ENCODE results near the gene PCAT7. TPM values are rescaled to one million over a fixed set of nuclear protein-coding genes. Genes with fewer than 3 reads are reported as not detected.
"Not testable (repeated sequence)": the region's sequence is repeated elsewhere in the genome, so short reads cannot be mapped to it uniquely, and the experiment has no call there.

Gene PCAT7
- total RNA-seq, 2 experiments from 2014 or later, result not detected

GRCh38 chr9:94568250-94568889, 13.5 kb downstream of the PCAT7 start:
- H3K9me3 Mint-ChIP-seq, result no peaks in the 10 kb centered on the region
- intact Hi-C loops (cut with micrococcal nuclease), result no loop called here

GRCh38 chr9:94568972-94569712, 14.3 kb downstream of the PCAT7 start:
- Mint-ChIP-seq H3K9me3 (no peaks in the 10 kb centered on the region), H3K36me3 (ENCODE audit: low read depth) (no peaks in the 10 kb centered on the region), H3K27me3 (ENCODE audit: low read depth) (peaks cover 8% of the 10 kb centered on the region), H3K4me3 (no peak overlapping the region), H3K27ac (no peak overlapping the region), H3K4me1 (ENCODE audit: low read depth) (no peaks in the 10 kb centered on the region)
- CTCF ChIA-PET, result no interaction called here
- no peak for DNase-seq
- intact Hi-C loops (cut with micrococcal nuclease), result no loop called here

More at GRCh38 chr9:94568250-94568889, 13.5 kb downstream of the PCAT7 start:
- no peak for DNase-seq
- Mint-ChIP-seq H3K27me3 (ENCODE audit: low read depth) (peaks cover 8% of the 10 kb centered on the region), H3K4me1 (ENCODE audit: low read depth) (no peaks in the 10 kb centered on the region), H3K27ac (no peak overlapping the region), H3K36me3 (ENCODE audit: low read depth) (no peaks in the 10 kb centered on the region), H3K4me3 (no peak overlapping the region)
- CTCF ChIA-PET, result interaction anchor here (0.7 kb wide), 1 partner anchor 400 kb away, joined by 3 read pairs; no protein-coding TSS in a partner anchor

- peaks cover 8% of the 10 kb centered on the region for H3K27me3 Mint-ChIP-seq (ENCODE audit: low read depth)
- no peak for DNase-seq
- H3K9me3 Mint-ChIP-seq, result no peaks in the 10 kb centered on the region
- CTCF ChIA-PET, result no interaction called here
- H3K36me3 Mint-ChIP-seq (ENCODE audit: low read depth), result no peaks in the 10 kb centered on the region
- no peak overlapping the region for H3K4me3 Mint-ChIP-seq
- intact Hi-C loops (cut with micrococcal nuclease), result no loop called here
- H3K4me1 Mint-ChIP-seq (ENCODE audit: low read depth), result no peaks in the 10 kb centered on the region
- no peak overlapping the region for H3K27ac Mint-ChIP-seq
Observed at GRCh38 chr9:94576131-94576530, 21.2 kb downstream of the PCAT7 start.

- H3K4me3 Mint-ChIP-seq, result no peak overlapping the region
- no peaks in the 10 kb centered on the region for H3K36me3 Mint-ChIP-seq (ENCODE audit: low read depth)
Observed at GRCh38 chr9:94577036-94577435, 22.2 kb downstream of the PCAT7 start.

GRCh38 chr9:94577571-94577970, 22.7 kb downstream of the PCAT7 start:
- Mint-ChIP-seq H3K36me3 (ENCODE audit: low read depth) (no peaks in the 10 kb centered on the region), H3K4me3 (no peak overlapping the region), H3K27ac (no peak overlapping the region), H3K4me1 (ENCODE audit: low read depth) (no peaks in the 10 kb centered on the region), H3K9me3 (no peaks in the 10 kb centered on the region), H3K27me3 (ENCODE audit: low read depth) (peaks cover 2% of the 10 kb centered on the region)
- CTCF ChIA-PET, result no interaction called here
- DNase-seq, result no peak
- intact Hi-C loops (cut with micrococcal nuclease), result no loop called here

More at GRCh38 chr9:94577036-94577435, 22.2 kb downstream of the PCAT7 start:
- Mint-ChIP-seq H3K4me1 (ENCODE audit: low read depth) (no peaks in the 10 kb centered on the region), H3K27me3 (ENCODE audit: low read depth) (peaks cover 7% of the 10 kb centered on the region), H3K9me3 (no peaks in the 10 kb centered on the region), H3K27ac (no peak overlapping the region)
- no peak for DNase-seq
- intact Hi-C loops (cut with micrococcal nuclease), result no loop called here
- CTCF ChIA-PET, result no interaction called here

- no peak overlapping the region for H3K4me3 Mint-ChIP-seq
- H3K4me1 Mint-ChIP-seq (ENCODE audit: low read depth), result peaks cover 20% of the 10 kb centered on the region
- H3K27ac Mint-ChIP-seq, result no peak overlapping the region
- no peaks in the 10 kb centered on the region for H3K36me3 Mint-ChIP-seq (ENCODE audit: low read depth)
- no peaks in the 10 kb centered on the region for H3K9me3 Mint-ChIP-seq
- no peaks in the 10 kb centered on the region for H3K27me3 Mint-ChIP-seq (ENCODE audit: low read depth)
- intact Hi-C loops (cut with micrococcal nuclease), result no loop called here
- no peak for DNase-seq
- CTCF ChIA-PET, result no interaction called here
Observed at GRCh38 chr9:94581728-94582127, 26.8 kb downstream of the PCAT7 start.

- Mint-ChIP-seq H3K4me3 (no peak overlapping the region), H3K9me3 (no peaks in the 10 kb centered on the region), H3K27ac (no peak overlapping the region), H3K36me3 (ENCODE audit: low read depth) (no peaks in the 10 kb centered on the region), H3K4me1 (ENCODE audit: low read depth) (peaks cover 26% of the 10 kb centered on the region), H3K27me3 (ENCODE audit: low read depth) (peaks cover 9% of the 10 kb centered on the region)
- CTCF ChIA-PET, result interaction anchor here (0.7 to 1.2 kb wide), 2 partner anchors 19 to 553 kb away, joined by 3 read pairs; no protein-coding TSS in a partner anchor
- peak; percentile 47 for DNase-seq
- intact Hi-C loops (cut with micrococcal nuclease), result no loop called here
Observed at GRCh38 chr9:94584555-94584954, 29.7 kb downstream of the PCAT7 start.

- no peak overlapping the region for H3K4me3 Mint-ChIP-seq
- peaks cover 26% of the 10 kb centered on the region for H3K4me1 Mint-ChIP-seq (ENCODE audit: low read depth)
- no peak for DNase-seq
- intact Hi-C loops (cut with micrococcal nuclease), result no loop called here
- CTCF ChIA-PET, result interaction anchor here (1.2 kb wide), 1 partner anchor 83 kb away, joined by 5 read pairs; no protein-coding TSS in a partner anchor
- no peaks in the 10 kb centered on the region for H3K36me3 Mint-ChIP-seq (ENCODE audit: low read depth)
- H3K27me3 Mint-ChIP-seq (ENCODE audit: low read depth), result peaks cover 9% of the 10 kb centered on the region
- H3K27ac Mint-ChIP-seq, result no peak overlapping the region
- no peaks in the 10 kb centered on the region for H3K9me3 Mint-ChIP-seq
Observed at GRCh38 chr9:94586316-94586715, 31.4 kb downstream of the PCAT7 start.

GRCh38 chr9:94586814-94587213, 31.9 kb downstream of the PCAT7 start:
- Mint-ChIP-seq H3K9me3 (no peaks in the 10 kb centered on the region), H3K36me3 (ENCODE audit: low read depth) (no peaks in the 10 kb centered on the region), H3K27ac (no peak overlapping the region), H3K27me3 (ENCODE audit: low read depth) (peaks cover 9% of the 10 kb centered on the region), H3K4me1 (ENCODE audit: low read depth) (peaks cover 26% of the 10 kb centered on the region), H3K4me3 (no peak overlapping the region)
- CTCF ChIA-PET, result interaction anchor here (1.2 kb wide), 1 partner anchor 83 kb away, joined by 5 read pairs; no protein-coding TSS in a partner anchor
- intact Hi-C loops (cut with micrococcal nuclease), result no loop called here
- DNase-seq, result no peak

GRCh38 chr9:94588681-94589080, 33.8 kb downstream of the PCAT7 start:
- Mint-ChIP-seq H3K36me3 (ENCODE audit: low read depth) (no peaks in the 10 kb centered on the region), H3K4me1 (ENCODE audit: low read depth) (peaks cover 26% of the 10 kb centered on the region), H3K27me3 (ENCODE audit: low read depth) (peaks cover 9% of the 10 kb centered on the region), H3K9me3 (no peaks in the 10 kb centered on the region), H3K27ac (no peak overlapping the region), H3K4me3 (no peak overlapping the region)
- CTCF ChIA-PET, result no interaction called here
- no peak for DNase-seq
- intact Hi-C loops (cut with micrococcal nuclease), result no loop called here

- DNase-seq; H3K4me3 Mint-ChIP-seq; H3K9me3 Mint-ChIP-seq; intact Hi-C loops (cut with micrococcal nuclease); H3K27me3 Mint-ChIP-seq (ENCODE audit: low read depth); H3K36me3 Mint-ChIP-seq (ENCODE audit: low read depth); H3K27ac Mint-ChIP-seq; CTCF ChIA-PET: not testable (repeated sequence)
- H3K4me1 Mint-ChIP-seq (ENCODE audit: low read depth), result peaks cover 12% of the 10 kb centered on the region
Observed at GRCh38 chr9:94591046-94591545, 36.2 kb downstream of the PCAT7 start.

GRCh38 chr9:94591876-94592275, 37.0 kb downstream of the PCAT7 start:
- H3K36me3 Mint-ChIP-seq (ENCODE audit: low read depth), result no peaks in the 10 kb centered on the region
- peaks cover 9% of the 10 kb centered on the region for H3K27me3 Mint-ChIP-seq (ENCODE audit: low read depth)
- DNase-seq, result no peak
- H3K9me3 Mint-ChIP-seq, result no peaks in the 10 kb centered on the region
- intact Hi-C loops (cut with micrococcal nuclease), result no loop called here
- peaks cover 5% of the 10 kb centered on the region for H3K4me1 Mint-ChIP-seq (ENCODE audit: low read depth)
- no peak overlapping the region for H3K27ac Mint-ChIP-seq
- no peak overlapping the region for H3K4me3 Mint-ChIP-seq
- CTCF ChIA-PET, result no interaction called here

- H3K4me3 Mint-ChIP-seq; intact Hi-C loops (cut with micrococcal nuclease); H3K27me3 Mint-ChIP-seq (ENCODE audit: low read depth); H3K36me3 Mint-ChIP-seq (ENCODE audit: low read depth); H3K4me1 Mint-ChIP-seq (ENCODE audit: low read depth); H3K27ac Mint-ChIP-seq; DNase-seq; H3K9me3 Mint-ChIP-seq; CTCF ChIA-PET: not testable (repeated sequence)
Observed at GRCh38 chr9:94592683-94593082, 37.8 kb downstream of the PCAT7 start.

Measured in activated naive CD4-positive, alpha-beta T cell treated with anti-CD3 and anti-CD28 coated beads for 36 hours (primary cell).